Chondrocyte (in vitro differentiated cells): ENCODE measurements around the gene WDR27. TPM values are rescaled to one million over a fixed set of nuclear protein-coding genes. Genes with fewer than 3 reads are reported as not detected.

Experiments used
- DNase-seq: peaks from one replicate; pipeline ENCODE4 v3.0.0; 2021; ENCODE audit warnings: mixed read lengths, low spot score
- H3K27ac Mint-ChIP-seq: one replicate; pipeline ENCODE4 v1.8.0; 2021; ENCODE audit warnings: mild to moderate bottlenecking, moderate library complexity, mixed read lengths; ENCODE audit not compliant: unreplicated experiment
- H3K27me3 Mint-ChIP-seq: 2 replicates; pipeline ENCODE4 v1.8.0; 2021; ENCODE audit warnings: low read depth, mixed read lengths
- H3K36me3 Mint-ChIP-seq: 2 replicates; pipeline ENCODE4 v1.8.0; 2021; ENCODE audit warnings: low read depth, mixed read lengths
- H3K4me1 Mint-ChIP-seq: 2 replicates; pipeline ENCODE4 v1.8.0; 2021; ENCODE audit warnings: low read depth, mild to moderate bottlenecking, mixed read lengths
- H3K4me3 Mint-ChIP-seq: one replicate; pipeline ENCODE4 v1.8.0; 2021; ENCODE audit warnings: mild to moderate bottlenecking, moderate library complexity, mixed read lengths; ENCODE audit not compliant: unreplicated experiment
- H3K9me3 Mint-ChIP-seq: 2 replicates; pipeline ENCODE4 v1.8.0; 2021; ENCODE audit warnings: low read depth, mixed read lengths
- total RNA-seq: library from RNA; stranded (reverse); gene quantifications from 3 replicates; pipeline ENCODE4 v1.2.1, GENCODE V29; 2021
- TF ChIP-seq, protein P1 (sequence below): fragments of 200-600 bp; sonication (generic); IDR thresholded peaks from 2 replicates; pipeline ENCODE4 v1.5.0; 2021; ENCODE audit warnings: antibody characterized with exemption, mild to moderate bottlenecking, moderate library complexity

Gene WDR27
- total RNA-seq, 1 donor from 2014 or later, result 24.9 TPM

DNA sequence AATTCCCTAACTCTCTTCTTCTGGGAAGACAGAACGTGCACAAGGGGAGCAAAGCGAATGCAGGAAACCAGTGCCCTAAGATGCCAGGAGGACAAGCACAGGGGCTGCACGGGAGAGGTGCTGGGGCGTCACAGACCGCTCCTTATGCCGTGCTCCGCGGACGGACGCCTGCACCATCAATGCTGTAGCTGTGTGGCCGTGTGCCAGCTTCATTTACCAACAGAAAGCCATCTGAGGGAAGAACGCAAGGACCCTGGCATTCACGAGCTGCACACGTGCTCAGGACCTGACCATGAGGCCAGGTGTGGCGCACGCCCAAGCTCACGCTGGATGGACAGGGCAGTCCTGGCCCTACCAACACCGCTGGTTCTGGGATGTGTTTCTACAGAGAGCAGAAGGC lies 35.4 kb downstream of the WDR27 start:
- Mint-ChIP-seq H3K36me3 (peaks cover 28% of the 10 kb centered on the region), H3K4me3 (no peak overlapping the region), H3K4me1 (peaks cover 7% of the 10 kb centered on the region), H3K27me3 (no peaks in the 10 kb centered on the region), H3K9me3 (no peaks in the 10 kb centered on the region), H3K27ac (no peak overlapping the region)
- TF ChIP-seq, protein P1, sequence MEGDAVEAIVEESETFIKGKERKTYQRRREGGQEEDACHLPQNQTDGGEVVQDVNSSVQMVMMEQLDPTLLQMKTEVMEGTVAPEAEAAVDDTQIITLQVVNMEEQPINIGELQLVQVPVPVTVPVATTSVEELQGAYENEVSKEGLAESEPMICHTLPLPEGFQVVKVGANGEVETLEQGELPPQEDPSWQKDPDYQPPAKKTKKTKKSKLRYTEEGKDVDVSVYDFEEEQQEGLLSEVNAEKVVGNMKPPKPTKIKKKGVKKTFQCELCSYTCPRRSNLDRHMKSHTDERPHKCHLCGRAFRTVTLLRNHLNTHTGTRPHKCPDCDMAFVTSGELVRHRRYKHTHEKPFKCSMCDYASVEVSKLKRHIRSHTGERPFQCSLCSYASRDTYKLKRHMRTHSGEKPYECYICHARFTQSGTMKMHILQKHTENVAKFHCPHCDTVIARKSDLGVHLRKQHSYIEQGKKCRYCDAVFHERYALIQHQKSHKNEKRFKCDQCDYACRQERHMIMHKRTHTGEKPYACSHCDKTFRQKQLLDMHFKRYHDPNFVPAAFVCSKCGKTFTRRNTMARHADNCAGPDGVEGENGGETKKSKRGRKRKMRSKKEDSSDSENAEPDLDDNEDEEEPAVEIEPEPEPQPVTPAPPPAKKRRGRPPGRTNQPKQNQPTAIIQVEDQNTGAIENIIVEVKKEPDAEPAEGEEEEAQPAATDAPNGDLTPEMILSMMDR, result no peak
- DNase-seq, result no peak

DNA sequence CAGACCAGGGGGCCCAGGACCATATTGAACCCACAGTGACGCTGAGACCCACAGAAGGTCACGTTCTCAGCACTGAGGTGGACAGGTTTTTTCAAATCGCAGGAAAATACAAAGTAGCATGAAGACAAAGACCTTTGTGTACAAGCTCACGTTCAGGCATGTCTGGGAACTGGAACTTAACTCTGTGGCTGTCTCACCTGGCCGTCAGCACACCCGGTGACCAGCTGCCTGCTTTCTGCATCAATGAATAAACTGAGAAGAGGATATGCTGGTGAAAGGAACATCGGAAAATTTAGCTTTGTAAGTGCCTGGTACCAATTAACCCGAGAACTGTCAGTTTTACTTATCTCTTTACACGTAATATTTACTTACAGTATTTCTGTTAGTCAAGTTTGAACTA lies 36.5 kb downstream of the WDR27 start:
- H3K4me3 Mint-ChIP-seq, result no peak overlapping the region
- H3K4me1 Mint-ChIP-seq, result peaks cover 7% of the 10 kb centered on the region
- H3K27me3 Mint-ChIP-seq, result no peaks in the 10 kb centered on the region
- peaks cover 28% of the 10 kb centered on the region for H3K36me3 Mint-ChIP-seq
- TF ChIP-seq, protein P1, result no peak
- H3K9me3 Mint-ChIP-seq, result no peaks in the 10 kb centered on the region
- H3K27ac Mint-ChIP-seq, result no peak overlapping the region
- DNase-seq, result no peak

DNA sequence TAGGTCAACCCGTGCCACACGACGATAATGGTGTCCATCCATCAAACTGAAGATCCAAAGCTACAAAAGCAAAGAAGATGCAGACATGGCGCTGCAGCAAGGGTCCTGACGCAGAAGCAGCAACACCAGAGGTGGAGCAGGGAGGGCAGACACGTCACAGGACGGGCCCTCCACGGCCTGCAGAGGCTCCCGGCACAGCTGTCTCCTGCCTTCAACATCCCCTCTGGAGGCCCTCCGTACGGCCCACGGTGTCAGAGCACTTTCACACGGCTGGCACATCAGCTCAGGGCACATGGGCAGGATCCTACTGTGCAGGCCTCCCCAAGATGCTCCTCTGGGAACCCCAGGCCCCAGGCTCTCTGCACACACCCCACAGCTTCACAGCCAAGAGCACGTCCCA lies 37.6 kb downstream of the WDR27 start:
- no peak overlapping the region for H3K27ac Mint-ChIP-seq
- H3K36me3 Mint-ChIP-seq, result peaks cover 32% of the 10 kb centered on the region
- no peaks in the 10 kb centered on the region for H3K9me3 Mint-ChIP-seq
- no peak for DNase-seq
- peaks cover 3% of the 10 kb centered on the region for H3K4me1 Mint-ChIP-seq
- TF ChIP-seq, protein P1, result no peak
- H3K4me3 Mint-ChIP-seq, result no peak overlapping the region
- no peaks in the 10 kb centered on the region for H3K27me3 Mint-ChIP-seq

DNA sequence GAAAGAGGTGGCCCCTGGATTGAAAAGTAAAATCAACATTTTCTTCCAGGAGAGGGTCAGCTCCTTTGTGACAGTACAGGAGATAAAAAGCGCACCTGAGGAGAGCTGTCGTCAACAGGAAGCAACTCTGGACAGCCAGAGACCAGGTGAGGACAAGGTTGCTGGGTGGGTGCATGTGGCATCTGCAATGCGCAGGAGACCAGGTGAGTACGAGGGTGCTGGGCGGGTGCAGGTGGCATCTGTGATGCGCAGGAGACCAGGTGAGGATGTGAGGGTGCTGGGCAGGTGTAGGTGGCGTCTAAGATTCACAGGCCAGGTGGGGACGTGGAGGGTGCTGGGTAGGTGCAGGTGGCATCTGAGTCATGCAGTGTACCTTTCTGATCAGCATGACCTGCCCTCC lies 38.4 kb downstream of the WDR27 start:
- no peaks in the 10 kb centered on the region for H3K27me3 Mint-ChIP-seq
- H3K27ac Mint-ChIP-seq, result no peak overlapping the region

DNA sequence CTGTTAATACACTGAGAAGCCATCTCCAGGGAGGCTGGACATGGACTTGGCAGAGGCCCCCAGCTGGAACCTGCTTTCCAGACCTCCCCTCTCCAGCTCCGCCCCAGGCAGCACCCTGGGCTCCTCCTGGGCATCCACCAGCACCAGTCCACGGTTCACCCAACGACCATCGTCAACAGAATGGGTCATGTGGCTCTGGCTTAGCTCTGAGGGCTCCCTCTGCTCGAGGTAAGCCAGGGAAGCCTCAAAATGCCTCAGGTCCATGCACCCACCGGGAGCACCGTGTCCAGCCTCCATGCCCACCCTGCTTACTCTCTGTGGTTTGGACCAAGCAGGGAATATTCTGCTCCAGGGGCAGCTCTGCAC lies 40.5 kb downstream of the WDR27 start:
- peaks cover 3% of the 10 kb centered on the region for H3K4me1 Mint-ChIP-seq
- no peaks in the 10 kb centered on the region for H3K9me3 Mint-ChIP-seq
- DNase-seq, result no peak
- H3K4me3 Mint-ChIP-seq, result no peak overlapping the region
- H3K27ac Mint-ChIP-seq, result no peak overlapping the region
- H3K27me3 Mint-ChIP-seq, result no peaks in the 10 kb centered on the region
- TF ChIP-seq, protein P1, result no peak
- peaks cover 29% of the 10 kb centered on the region for H3K36me3 Mint-ChIP-seq

More for the DNA sequence above, 38.4 kb downstream of the WDR27 start:
- TF ChIP-seq, protein P1, result no peak
- no peak overlapping the region for H3K4me3 Mint-ChIP-seq
- no peaks in the 10 kb centered on the region for H3K9me3 Mint-ChIP-seq
- DNase-seq, result no peak
- H3K36me3 Mint-ChIP-seq, result peaks cover 36% of the 10 kb centered on the region
- H3K4me1 Mint-ChIP-seq, result peaks cover 3% of the 10 kb centered on the region
